GM19372 (cell line): Measurements from ENCODE around the gene DAPK2.

ENCODE experiments used
- ATAC-seq: cut with Tn5 transposase; IDR thresholded peaks from one replicate; pipeline ENCODE4 v1.9.1; 2021; ENCODE audit warnings: mild to moderate bottlenecking, low read depth, moderate library complexity; ENCODE audit not compliant: unreplicated experiment

Gene DAPK2

GRCh38 chr15:63946524-63947065, 99.7 kb downstream of the DAPK2 start:
- no peak for ATAC-seq

- no peak for ATAC-seq
Observed at GRCh38 chr15:63945838-63946298, 100.4 kb downstream of the DAPK2 start.

GRCh38 chr15:63945007-63945788, 101.1 kb downstream of the DAPK2 start:
- no peak for ATAC-seq

GRCh38 chr15:63944681-63944955, 101.7 kb downstream of the DAPK2 start:
- ATAC-seq: no peak

GRCh38 chr15:63943829-63944680, 102.2 kb downstream of the DAPK2 start:
- ATAC-seq: no peak

GRCh38 chr15:63942486-63943365, 103.6 kb downstream of the DAPK2 start:
- no peak for ATAC-seq

- no peak for ATAC-seq
Observed at GRCh38 chr15:63941698-63942465, 104.4 kb downstream of the DAPK2 start.

GRCh38 chr15:63940966-63941620, 105.2 kb downstream of the DAPK2 start:
- ATAC-seq: no peak

- no peak for ATAC-seq
Observed at GRCh38 chr15:63939531-63940130, 106.7 kb downstream of the DAPK2 start.

- no peak for ATAC-seq
Observed at GRCh38 chr15:63938486-63939061, 107.7 kb downstream of the DAPK2 start.

GRCh38 chr15:63933522-63933921, 112.8 kb downstream of the DAPK2 start:
- no peak for ATAC-seq

- no peak for ATAC-seq
Observed at GRCh38 chr15:63931556-63931955, 114.7 kb downstream of the DAPK2 start.

GRCh38 chr15:63930034-63930433, 116.3 kb downstream of the DAPK2 start:
- ATAC-seq: no peak

GRCh38 chr15:63928185-63928842, 118.0 kb downstream of the DAPK2 start:
- ATAC-seq: no peak

GRCh38 chr15:63923993-63924950, 122.0 kb downstream of the DAPK2 start:
- ATAC-seq: no peak

GRCh38 chr15:63922916-63923315, 123.4 kb downstream of the DAPK2 start:
- no peak for ATAC-seq
